Kidney epithelial cell (primary cell): ENCODE data around the gene TCN1. TPM values are rescaled to one million over a fixed set of nuclear protein-coding genes. Genes with fewer than 3 reads are reported as not detected.

Experiments
- DNase-seq: peaks from one replicate; pipeline ENCODE4 v3.0.0-alpha.2; 2010; ENCODE audit warnings: low read depth
- H3K27me3 ChIP-seq: 2 replicates; pipeline ENCODE4 v1.6.0; 2011; ENCODE audit warnings: low read length; ENCODE audit not compliant: control insufficient read depth, insufficient read depth
- H3K36me3 ChIP-seq: 2 replicates; pipeline ENCODE4 v1.5.1; 2011; ENCODE audit warnings: low read length; ENCODE audit not compliant: control insufficient read depth, insufficient read depth
- H3K4me3 ChIP-seq: 2 replicates; pipeline ENCODE4 v1.5.1; 2011; ENCODE audit warnings: low read depth, mild to moderate bottlenecking, control low read depth, low read length
- CTCF ChIP-seq: IDR thresholded peaks from 2 replicates; pipeline ENCODE4 v1.5.1; 2011; ENCODE audit warnings: mild to moderate bottlenecking, moderate library complexity, low read length, control low read depth, inconsistent platforms; ENCODE audit not compliant: insufficient read depth, poor library complexity, severe bottlenecking
- total RNA-seq: library from RNA; depleted of rRNA; stranded (reverse); fragments of >200 nt; gene quantifications from 2 replicates; pipeline ENCODE4 v1.2.3, GENCODE V29; 2015

Gene TCN1
- total RNA-seq, 1 donor from 2014 or later = 2.0 TPM

- no peak for DNase-seq
- H3K36me3 ChIP-seq = no peaks in the 10 kb centered on the region
- H3K27me3 ChIP-seq = no peaks in the 10 kb centered on the region
- TF ChIP-seq CTCF = no peak
- H3K4me3 ChIP-seq = no peak overlapping the region
Observed at GRCh38 chr11:59866836-59867235, 549 bp upstream of the TCN1 start.

GRCh38 chr11:59865031-59865430 lies 1.3 kb downstream of the TCN1 start:
- Histone ChIP-seq H3K4me3 (no peak overlapping the region), H3K27me3 (no peaks in the 10 kb centered on the region), H3K36me3 (no peaks in the 10 kb centered on the region)
- DNase-seq = peak; percentile 58
- no peak for TF ChIP-seq CTCF

- TF ChIP-seq CTCF = no peak
- no peak overlapping the region for H3K4me3 ChIP-seq
- DNase-seq = no peak
- H3K36me3 ChIP-seq = no peaks in the 10 kb centered on the region
- no peaks in the 10 kb centered on the region for H3K27me3 ChIP-seq
Observed at GRCh38 chr11:59862252-59862651, 4.0 kb downstream of the TCN1 start.

- Histone ChIP-seq H3K4me3 (no peak overlapping the region), H3K27me3 (no peaks in the 10 kb centered on the region), H3K36me3 (no peaks in the 10 kb centered on the region)
- DNase-seq = no peak
- TF ChIP-seq CTCF = no peak
Observed at GRCh38 chr11:59859673-59860072, 6.6 kb downstream of the TCN1 start.

- Histone ChIP-seq H3K4me3 (no peak overlapping the region), H3K36me3 (no peaks in the 10 kb centered on the region), H3K27me3 (no peaks in the 10 kb centered on the region)
- TF ChIP-seq CTCF = no peak
- DNase-seq = no peak
Observed at GRCh38 chr11:59857439-59858434, 8.6 kb downstream of the TCN1 start.
